Lower lobe of right lung (tissue), 2 donors: ENCODE data around the gene PCSK5. TPM values are rescaled to one million over a fixed set of nuclear protein-coding genes. Genes with fewer than 3 reads are reported as not detected.
A peak's percentile ranks its signal among the peaks of the same experiment; 100 is the strongest.

Source experiments
- ATAC-seq, 2 donors: fragments of 200-7000 bp; cut with Tn5 transposase; one replicate each; pipeline ENCODE4 v1.9.1; 2020 to 2022; ENCODE audit warnings: mild to moderate bottlenecking in 2 of 2, moderate library complexity in 2 of 2
- DNase-seq: peaks from one replicate; pipeline ENCODE4 v3.0.0-alpha.2; 2020
- H3K27ac ChIP-seq: fragments of 200-600 bp; one replicate; pipeline ENCODE4 v1.8.0; 2022
- H3K27me3 ChIP-seq: fragments of 200-600 bp; one replicate; pipeline ENCODE4 v1.8.0; 2022; ENCODE audit warnings: low read depth
- H3K36me3 ChIP-seq: fragments of 200-600 bp; one replicate; pipeline ENCODE4 v1.8.0; 2022; ENCODE audit warnings: mild to moderate bottlenecking
- H3K4me1 ChIP-seq: fragments of 200-600 bp; one replicate; pipeline ENCODE4 v1.8.0; 2022
- H3K4me3 ChIP-seq: fragments of 200-600 bp; one replicate; pipeline ENCODE4 v1.8.0; 2022; ENCODE audit warnings: mild to moderate bottlenecking
- H3K9me3 ChIP-seq: fragments of 200-600 bp; one replicate; pipeline ENCODE4 v1.8.0; 2022
- CTCF ChIP-seq: fragments of 200-600 bp; IDR thresholded peaks from one replicate; pipeline ENCODE4 v1.8.0; 2022; ENCODE audit warnings: antibody characterized with exemption, mild to moderate bottlenecking
- intact Hi-C: fragments of 100-400 bp; cut with DNase I; formaldehyde crosslinking; loops from one replicate; pipeline ENCODE4 v1.11.0; 2022
- total RNA-seq: library from RNA; stranded (reverse); fragmentation: NEBNext Ultra II Directional; extraction: Animal tissue kit (Norgen Biotek cat#: 25700); gene quantifications from one replicate; pipeline ENCODE4 v1.2.1, GENCODE V29; 2021
- donor health status: DM: no; HTN: yes; CAD: no; lungs with severe emphysema.

Gene PCSK5
- total RNA-seq, 1 donor from 2014 or later, result 18.1 TPM

- no peaks in the 10 kb centered on the region for H3K36me3 ChIP-seq
- ATAC-seq, result no peak
- no peak overlapping the region for H3K4me3 ChIP-seq
- no peak for DNase-seq
- TF ChIP-seq CTCF, result no peak
- peaks cover 10% of the 10 kb centered on the region for H3K4me1 ChIP-seq
- intact Hi-C loops, result no loop called here
- H3K9me3 ChIP-seq, result no peaks in the 10 kb centered on the region
- H3K27ac ChIP-seq, result no peak overlapping the region
- H3K27me3 ChIP-seq, result no peaks in the 10 kb centered on the region
Observed at GRCh38 chr9:75993434-75993833, 103.0 kb downstream of the PCSK5 start.

GRCh38 chr9:75995066-75995465 lies 104.6 kb downstream of the PCSK5 start:
- no peak for ATAC-seq
- Histone ChIP-seq H3K9me3 (no peaks in the 10 kb centered on the region), H3K27me3 (no peaks in the 10 kb centered on the region), H3K36me3 (no peaks in the 10 kb centered on the region), H3K4me1 (peaks cover 10% of the 10 kb centered on the region), H3K4me3 (no peak overlapping the region), H3K27ac (no peak overlapping the region)
- no peak for TF ChIP-seq CTCF
- no peak for DNase-seq
- intact Hi-C loops, result no loop called here

GRCh38 chr9:75996726-75997125 lies 106.3 kb downstream of the PCSK5 start:
- no peak for TF ChIP-seq CTCF
- ATAC-seq (no peak), DNase-seq (no peak)
- intact Hi-C loops, result no loop called here
- Histone ChIP-seq H3K9me3 (no peaks in the 10 kb centered on the region), H3K4me3 (no peak overlapping the region), H3K27me3 (no peaks in the 10 kb centered on the region), H3K36me3 (no peaks in the 10 kb centered on the region), H3K4me1 (peaks cover 10% of the 10 kb centered on the region), H3K27ac (no peak overlapping the region)

GRCh38 chr9:75997206-75997605 lies 106.7 kb downstream of the PCSK5 start:
- H3K4me3 ChIP-seq, result no peak overlapping the region
- no peak for TF ChIP-seq CTCF
- H3K9me3 ChIP-seq, result no peaks in the 10 kb centered on the region
- DNase-seq (no peak), ATAC-seq (no peak)
- H3K27ac ChIP-seq, result no peak overlapping the region
- peaks cover 10% of the 10 kb centered on the region for H3K4me1 ChIP-seq
- no peaks in the 10 kb centered on the region for H3K27me3 ChIP-seq
- no peaks in the 10 kb centered on the region for H3K36me3 ChIP-seq
- intact Hi-C loops, result no loop called here

- DNase-seq (no peak), ATAC-seq (peak in 1 of 2 donors; percentile 57)
- peaks cover 10% of the 10 kb centered on the region for H3K4me1 ChIP-seq
- no peak overlapping the region for H3K27ac ChIP-seq
- no peaks in the 10 kb centered on the region for H3K9me3 ChIP-seq
- H3K4me3 ChIP-seq, result no peak overlapping the region
- H3K27me3 ChIP-seq, result no peaks in the 10 kb centered on the region
- H3K36me3 ChIP-seq, result no peaks in the 10 kb centered on the region
- TF ChIP-seq CTCF, result no peak
- intact Hi-C loops, result no loop called here
Observed at GRCh38 chr9:75998096-75998780, 107.8 kb downstream of the PCSK5 start.
